COLO668 (cell line): Measurements from ENCODE around the gene TUBB1.

Experiments
- DNase-seq: peaks from one replicate; lab custom pipeline; 2025; ENCODE audit not compliant: unreplicated experiment; lab: John Stamatoyannopoulos, UW

The TUBB1 gene

GRCh38 chr20:58989196-58989595 lies 30.0 kb upstream of the TUBB1 start:
- DNase-seq: no peak

GRCh38 chr20:58990651-58991445 lies 28.4 kb upstream of the TUBB1 start:
- no peak for DNase-seq

GRCh38 chr20:58991715-58992114 lies 27.5 kb upstream of the TUBB1 start:
- no peak for DNase-seq

GRCh38 chr20:58992911-58993310 lies 26.3 kb upstream of the TUBB1 start:
- no peak for DNase-seq

- DNase-seq: peak; percentile 77
These were observed 25.6 kb upstream of the TUBB1 start for GRCh38 chr20:58993332-58994248.

GRCh38 chr20:58994390-58995159 lies 24.7 kb upstream of the TUBB1 start:
- DNase-seq: no peak

- peak; percentile 50 for DNase-seq
These were observed 23.6 kb upstream of the TUBB1 start for GRCh38 chr20:58995461-58996225.

GRCh38 chr20:58996226-58996611 lies 23.0 kb upstream of the TUBB1 start:
- peak; percentile 39 for DNase-seq

GRCh38 chr20:58997141-58997770 lies 22.0 kb upstream of the TUBB1 start:
- no peak for DNase-seq

- DNase-seq: no peak
These were observed 20.6 kb upstream of the TUBB1 start for GRCh38 chr20:58998656-58999055.

GRCh38 chr20:59000326-59000725 lies 18.9 kb upstream of the TUBB1 start:
- DNase-seq: no peak

- DNase-seq: no peak
These were observed 18.2 kb upstream of the TUBB1 start for GRCh38 chr20:59001068-59001448.

- no peak for DNase-seq
These were observed 17.6 kb upstream of the TUBB1 start for GRCh38 chr20:59001449-59002171.

- DNase-seq: no peak
These were observed 16.8 kb upstream of the TUBB1 start for GRCh38 chr20:59002388-59002787.

GRCh38 chr20:59002874-59003399 lies 16.3 kb upstream of the TUBB1 start:
- no peak for DNase-seq

GRCh38 chr20:59003836-59004492 lies 15.3 kb upstream of the TUBB1 start:
- no peak for DNase-seq

- no peak for DNase-seq
These were observed 14.8 kb upstream of the TUBB1 start for GRCh38 chr20:59004493-59004762.

GRCh38 chr20:59004763-59005522 lies 14.3 kb upstream of the TUBB1 start:
- no peak for DNase-seq
